Measurements from ENCODE around the gene NMD3.
"Not testable (repeated sequence)": the region's sequence is repeated elsewhere in the genome, so short reads cannot be mapped to it uniquely, and the experiment has no call there.

The NMD3 gene

DNA sequence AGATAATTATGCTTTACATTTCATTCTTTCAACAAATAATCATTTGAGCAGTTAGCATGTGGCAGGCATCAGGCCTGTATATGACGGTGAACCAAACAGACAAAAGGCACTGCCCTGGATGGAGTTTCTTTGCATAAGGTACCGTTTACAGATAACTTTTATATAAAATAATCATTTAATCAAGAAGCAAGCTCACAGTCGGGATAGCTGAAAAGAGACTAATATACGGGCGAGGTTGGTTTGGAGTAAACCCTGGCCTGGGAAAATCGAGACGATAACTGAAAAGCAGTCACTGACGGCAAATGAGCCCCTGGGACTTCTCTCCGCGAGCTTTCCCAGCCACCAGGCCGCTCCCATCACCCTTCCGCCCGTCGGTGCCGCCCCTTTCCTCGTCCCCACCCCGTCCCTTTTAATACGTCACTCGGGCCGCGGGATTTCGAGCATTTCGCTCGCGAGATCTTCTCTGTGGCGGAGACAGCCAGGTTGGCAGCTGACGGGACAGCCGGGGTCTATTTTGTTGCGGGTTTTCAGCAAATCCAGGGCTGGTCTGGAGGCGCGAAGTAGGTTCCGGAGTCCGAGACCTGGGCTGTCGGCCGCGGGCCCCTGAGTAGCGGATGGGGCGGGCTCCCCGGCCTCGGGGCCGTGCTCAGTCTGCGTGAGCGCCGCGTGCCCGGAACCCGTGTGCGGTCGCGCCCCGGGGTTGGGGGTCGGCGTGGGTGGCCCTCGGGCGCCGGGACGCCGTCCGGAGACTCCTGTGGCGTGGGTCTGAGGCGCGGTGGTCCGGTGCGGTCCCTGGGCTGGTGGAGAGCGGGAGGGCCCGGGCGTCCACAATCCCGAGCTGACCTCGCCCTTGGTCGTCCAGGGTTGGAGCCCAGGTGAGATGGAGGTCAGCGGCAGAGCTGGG, at the start of gene NMD3:
NMD3 (plus strand) TSS at position 462 of the 904 bp plus-strand sequence. CDS start 703 bp downstream, outside the sequence.
- peak; percentile 89 to 95 (median 90) for DNase-seq (ENCODE audit: low read depth in 2 of 3, low spot score in 1 of 3)

DNA sequence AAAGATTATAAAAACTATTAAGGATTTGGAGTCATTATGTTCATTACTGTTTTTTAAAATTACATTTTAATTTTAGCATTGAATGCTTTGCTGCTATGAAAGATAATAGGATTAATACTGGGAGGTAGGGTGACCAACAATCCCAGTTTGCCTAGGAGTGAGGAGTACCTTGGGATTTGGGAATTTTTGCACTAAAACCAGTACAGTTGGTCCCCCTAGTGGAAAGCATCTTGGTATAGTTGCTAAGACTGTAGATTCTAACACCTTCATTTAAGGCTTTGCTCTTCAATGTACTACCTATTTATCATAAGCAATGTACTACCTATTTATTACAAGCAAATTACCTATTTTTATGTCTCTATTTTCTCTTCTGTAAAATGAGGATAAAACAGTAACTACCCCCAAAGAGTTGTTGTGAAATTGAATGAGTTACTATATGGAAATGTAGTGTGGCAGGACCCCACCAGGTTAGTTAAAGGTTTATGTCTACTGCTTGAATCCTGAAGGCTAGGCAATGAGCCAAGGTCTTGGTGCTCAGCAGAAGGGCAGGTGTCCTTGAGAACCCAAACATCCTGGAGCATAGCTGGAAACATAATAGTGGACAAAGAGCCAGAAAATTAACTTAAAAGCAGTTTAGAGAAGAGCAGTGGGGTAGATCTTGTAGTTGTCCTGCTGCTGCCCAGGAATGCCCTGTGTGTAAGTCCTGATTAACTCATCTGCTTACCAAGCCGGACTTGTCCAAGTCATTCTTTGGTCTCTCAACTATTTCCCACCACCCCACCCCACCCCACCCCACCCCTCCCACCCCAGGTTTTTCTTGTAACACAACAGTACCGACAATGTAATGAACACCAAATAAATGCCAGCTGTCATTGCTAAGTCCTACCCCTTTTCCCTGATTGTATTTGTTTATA, 49.2 kb upstream of the NMD3 start:
- DNase-seq (ENCODE audit: low read depth in 2 of 3, low spot score in 1 of 3): no peak

DNA sequence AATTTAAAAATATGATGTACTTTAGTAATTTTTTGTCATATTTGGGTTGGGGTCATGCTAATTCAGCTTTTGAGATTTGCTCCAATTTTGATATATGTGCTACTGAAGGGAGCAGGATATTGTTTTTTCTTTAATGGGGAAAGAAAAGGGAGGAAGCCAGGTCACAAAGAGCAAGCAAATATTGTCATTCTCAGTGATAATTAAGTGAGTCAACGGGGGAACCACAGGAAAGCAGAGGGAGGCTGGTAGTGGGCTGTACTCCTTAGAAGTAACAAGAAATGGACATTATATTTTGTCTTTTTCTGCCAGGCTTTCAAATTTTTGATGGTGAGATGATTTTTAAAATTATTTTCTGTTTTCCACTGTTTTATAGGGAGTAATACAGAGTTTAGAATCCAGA, 45.6 kb upstream of the NMD3 start:
- no peak for DNase-seq (ENCODE audit: low read depth in 2 of 3, low spot score in 1 of 3)

DNA sequence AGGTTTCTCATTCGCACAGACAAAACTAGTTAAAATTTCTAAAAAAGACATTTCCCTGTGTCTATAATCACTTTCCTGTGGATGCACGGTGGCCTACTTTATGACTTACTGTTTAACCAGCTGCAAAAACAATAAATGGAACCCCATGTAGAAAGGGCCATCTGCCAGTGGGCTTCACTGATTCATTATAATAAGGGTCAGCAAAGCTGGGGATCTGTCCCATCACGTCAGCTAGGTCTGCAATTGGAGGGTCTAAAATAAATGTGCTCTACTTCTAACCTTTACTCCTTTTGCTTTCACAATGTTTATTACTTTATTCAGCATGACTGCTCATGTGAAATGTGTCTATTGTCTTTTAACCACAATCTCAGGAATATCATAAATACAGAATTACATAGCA, 43.1 kb upstream of the NMD3 start:
- DNase-seq (ENCODE audit: low read depth in 2 of 3, low spot score in 1 of 3): no peak

DNA sequence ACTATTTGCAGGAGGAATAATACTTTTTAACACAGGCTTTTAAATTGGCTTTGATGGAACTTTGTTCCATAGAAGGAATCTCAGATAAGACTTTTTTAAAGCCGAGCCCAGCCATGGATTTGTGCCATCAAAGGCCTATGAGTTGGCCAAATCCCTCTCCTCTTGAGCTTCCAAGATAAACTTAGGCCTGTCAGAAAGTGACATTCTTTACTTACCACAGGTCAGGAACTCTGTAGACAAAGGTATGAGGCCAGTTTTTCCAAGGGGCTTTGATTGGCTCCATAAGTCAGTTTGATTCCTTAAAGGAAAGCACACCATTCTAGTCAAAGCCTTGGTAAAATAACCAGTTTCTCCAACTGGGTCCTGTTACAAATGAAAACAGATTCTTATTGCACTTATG, 39.7 kb upstream of the NMD3 start:
- DNase-seq (ENCODE audit: low read depth in 2 of 3, low spot score in 1 of 3): not testable (repeated sequence)

DNA sequence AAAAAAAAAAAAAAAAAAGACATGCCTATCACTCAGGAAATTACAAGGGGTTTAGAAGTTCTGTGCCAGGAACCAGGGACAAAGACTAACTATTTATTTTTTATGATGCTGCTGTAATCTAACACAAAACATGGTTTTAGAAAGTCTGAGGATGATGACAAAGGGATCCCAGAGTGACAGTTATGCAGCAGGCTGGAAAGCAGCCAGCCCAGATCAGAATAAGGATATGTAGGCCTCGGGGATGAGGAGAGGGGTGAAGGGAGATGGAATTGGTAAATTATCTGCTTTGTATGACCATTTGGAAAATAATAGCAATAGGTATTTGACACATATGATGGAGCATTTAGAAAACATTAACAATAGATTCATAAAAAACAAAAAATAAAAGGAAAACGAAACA, 34.1 kb upstream of the NMD3 start:
- no peak for DNase-seq (ENCODE audit: low read depth in 2 of 3, low spot score in 1 of 3)

DNA sequence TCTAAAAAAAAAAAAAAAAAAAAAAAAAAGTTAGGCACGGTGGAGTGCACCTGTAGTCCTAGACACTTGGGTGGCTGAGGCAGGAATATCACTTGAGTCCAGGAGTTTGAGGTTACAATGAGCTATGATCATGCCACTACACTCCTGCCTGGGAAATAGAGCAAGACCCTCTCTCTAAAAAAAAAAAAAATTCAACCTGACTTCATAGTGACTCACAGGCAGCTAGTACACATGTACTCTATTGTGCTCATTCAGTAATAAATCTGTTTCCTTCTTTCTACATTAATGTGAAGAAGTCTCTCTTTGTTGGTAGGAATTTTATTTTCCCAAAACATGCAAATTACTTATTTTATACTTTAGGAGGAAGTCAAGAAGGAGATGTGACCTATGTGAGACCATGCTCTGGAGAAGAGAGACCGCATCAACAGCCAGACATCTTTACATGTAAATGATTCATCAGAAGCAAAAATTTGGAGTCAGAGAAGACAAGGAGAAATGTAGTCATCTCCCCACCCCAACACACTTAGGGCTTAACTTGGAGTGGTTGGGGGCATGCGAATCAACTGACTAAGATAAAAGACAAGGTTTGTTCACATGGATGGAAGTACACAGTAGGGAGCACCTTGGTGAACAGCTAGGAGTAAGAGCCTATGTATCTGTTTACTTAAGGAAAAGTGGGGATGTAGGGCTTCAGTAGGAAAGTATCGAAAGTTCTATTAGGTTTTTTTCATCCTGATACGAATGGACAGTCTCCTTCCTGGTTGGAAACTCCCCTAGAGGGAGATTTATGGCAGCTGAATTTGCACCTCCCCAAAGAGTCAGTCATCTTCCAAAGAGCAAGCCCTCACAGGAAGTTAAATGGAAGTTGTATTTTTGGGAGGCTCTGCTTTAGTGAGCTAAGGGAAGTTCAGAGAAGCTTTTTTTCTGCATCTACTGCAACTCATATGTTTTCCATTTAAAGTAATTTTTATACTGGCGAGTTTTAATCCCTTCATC, 23.0 kb upstream of the NMD3 start:
- no peak for DNase-seq (ENCODE audit: low read depth in 2 of 3, low spot score in 1 of 3)

DNA sequence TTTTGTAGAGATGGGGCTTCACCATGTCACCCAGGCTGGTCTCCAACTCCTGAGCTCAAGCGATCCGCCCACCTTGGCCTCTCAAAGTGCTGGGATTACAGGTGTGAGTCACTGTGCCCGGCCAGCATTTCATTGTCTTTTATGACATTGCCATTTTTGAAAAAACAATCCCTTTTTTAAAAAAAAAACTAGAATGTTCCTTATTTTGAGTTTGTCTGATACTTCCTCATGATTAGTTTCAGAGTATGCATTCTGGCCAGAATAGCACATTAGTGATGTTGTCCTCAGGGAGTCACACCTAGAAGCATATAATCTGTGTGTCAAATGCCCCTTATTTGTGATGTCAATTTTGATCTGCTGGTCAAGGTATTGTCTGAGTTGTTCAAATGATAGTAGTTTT, 21.2 kb upstream of the NMD3 start:
- no peak for DNase-seq (ENCODE audit: low read depth in 2 of 3, low spot score in 1 of 3)

DNA sequence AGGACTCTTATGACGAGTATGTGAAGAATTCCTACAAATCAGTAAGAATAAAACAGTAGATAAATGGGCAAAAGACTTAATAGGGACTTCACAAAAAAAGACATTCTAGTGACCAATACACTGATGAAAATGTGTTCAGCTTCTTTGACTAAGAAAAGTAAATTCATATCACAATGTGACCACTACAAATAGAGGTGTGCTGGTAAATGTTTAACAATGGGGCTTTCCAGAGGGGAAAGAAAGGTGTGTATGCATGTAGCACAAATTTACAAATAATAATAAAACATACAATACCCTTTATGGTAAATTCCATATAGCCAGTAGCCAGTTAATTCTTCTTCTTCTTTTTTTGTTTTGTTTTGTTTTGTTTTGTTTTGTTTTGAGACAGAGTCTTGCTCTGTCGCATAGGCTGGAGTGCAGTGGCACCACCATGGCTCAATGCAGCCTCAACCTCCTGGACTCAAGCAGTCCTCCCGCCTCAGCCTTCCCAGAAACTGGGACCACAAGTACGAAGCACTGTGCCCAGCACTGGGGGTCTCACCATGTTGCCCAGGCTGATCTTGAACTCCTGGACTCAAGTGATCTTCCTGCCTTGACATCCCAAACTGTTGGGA, 17.5 kb upstream of the NMD3 start:
- no peak for DNase-seq (ENCODE audit: low read depth in 2 of 3, low spot score in 1 of 3)

DNA sequence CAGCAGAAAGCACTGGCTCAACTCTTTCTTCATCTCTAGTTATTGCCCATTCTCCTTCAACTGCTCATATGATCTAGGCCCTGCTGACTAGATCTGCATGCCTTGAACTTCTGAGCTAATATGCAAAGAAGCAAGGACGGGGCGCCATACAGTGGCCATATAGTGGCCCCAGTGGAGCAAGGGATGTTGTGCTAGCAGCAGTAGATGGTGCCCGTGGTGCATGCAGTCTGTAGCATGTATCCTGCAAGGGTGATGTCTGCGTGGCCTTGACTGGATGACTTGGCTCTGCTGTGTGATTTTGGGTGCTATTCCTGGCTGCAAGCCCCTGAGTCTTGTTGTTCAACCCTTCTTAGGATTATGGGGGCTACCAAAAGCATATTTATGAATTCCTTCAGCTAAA, 12.2 kb upstream of the NMD3 start:
- DNase-seq (ENCODE audit: low read depth in 2 of 3, low spot score in 1 of 3): no peak

DNA sequence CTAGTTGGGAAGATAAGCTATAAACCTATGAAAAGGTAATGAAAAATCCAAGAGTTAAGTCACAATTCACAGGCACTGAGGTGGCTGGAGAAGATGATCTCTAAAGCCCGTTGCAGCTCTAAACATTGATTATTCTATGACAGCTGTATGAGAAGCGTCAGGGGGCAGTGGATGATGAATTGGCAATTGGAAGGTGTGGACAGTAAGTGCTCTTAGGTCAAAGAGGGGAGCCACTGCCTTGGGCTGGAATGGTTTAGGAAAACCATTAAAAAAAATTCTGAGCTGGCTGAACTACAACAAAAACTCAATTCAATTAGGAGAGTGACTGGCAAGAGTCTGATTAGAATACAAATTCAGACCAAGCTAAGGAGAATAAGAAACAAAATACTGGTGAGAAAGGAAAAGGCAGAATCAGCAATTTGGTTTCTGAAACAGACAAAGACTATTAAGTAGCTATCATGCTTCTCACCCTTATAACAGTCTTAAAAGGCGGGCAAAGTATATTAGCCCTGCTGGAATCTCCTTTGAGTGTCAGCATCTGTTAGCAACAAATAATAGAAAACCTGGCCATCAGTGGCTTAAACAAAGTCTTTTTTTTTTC, 8.8 kb upstream of the NMD3 start:
- no peak for DNase-seq (ENCODE audit: low read depth in 2 of 3, low spot score in 1 of 3)

DNA sequence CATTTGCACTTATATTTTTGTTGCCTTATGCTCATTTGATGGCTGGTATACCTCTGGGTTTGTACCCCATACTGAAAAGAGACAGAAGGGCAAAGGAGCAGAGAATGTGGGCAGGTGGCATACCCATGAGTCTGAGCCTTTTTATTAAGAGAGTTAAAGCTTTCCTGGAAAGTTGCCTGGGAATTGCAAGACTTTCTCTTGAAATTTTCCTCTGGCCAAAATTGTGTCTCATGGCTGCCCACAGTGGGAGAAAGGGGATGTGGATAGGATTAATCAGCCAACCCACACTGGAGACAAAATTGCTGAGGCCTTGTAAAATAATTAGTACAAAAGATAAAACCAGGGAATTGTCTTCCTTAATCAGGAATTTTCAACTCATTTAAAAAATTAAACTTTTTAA, 8.2 kb upstream of the NMD3 start:
- no peak for DNase-seq (ENCODE audit: low read depth in 2 of 3, low spot score in 1 of 3)

DNA sequence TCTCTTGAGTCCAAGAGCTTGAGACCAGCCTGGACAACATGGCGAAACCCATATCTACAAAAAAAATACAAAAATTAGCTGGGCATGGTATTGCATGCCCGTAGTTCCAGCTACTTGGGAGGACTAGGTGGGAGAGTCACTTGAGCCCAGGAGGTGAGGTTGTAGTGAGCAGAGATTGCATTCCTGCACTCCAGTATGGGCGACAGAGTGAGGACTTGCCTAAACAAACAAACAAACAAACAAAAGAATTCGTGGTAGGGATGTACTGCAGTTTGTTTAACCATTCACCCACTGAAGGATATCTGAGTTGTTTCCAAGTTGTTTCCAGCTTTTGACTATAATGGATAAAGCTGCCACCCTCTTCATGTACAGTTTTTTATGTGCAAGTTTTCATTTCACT, 7.5 kb upstream of the NMD3 start:
- no peak for DNase-seq (ENCODE audit: low read depth in 2 of 3, low spot score in 1 of 3)

DNA sequence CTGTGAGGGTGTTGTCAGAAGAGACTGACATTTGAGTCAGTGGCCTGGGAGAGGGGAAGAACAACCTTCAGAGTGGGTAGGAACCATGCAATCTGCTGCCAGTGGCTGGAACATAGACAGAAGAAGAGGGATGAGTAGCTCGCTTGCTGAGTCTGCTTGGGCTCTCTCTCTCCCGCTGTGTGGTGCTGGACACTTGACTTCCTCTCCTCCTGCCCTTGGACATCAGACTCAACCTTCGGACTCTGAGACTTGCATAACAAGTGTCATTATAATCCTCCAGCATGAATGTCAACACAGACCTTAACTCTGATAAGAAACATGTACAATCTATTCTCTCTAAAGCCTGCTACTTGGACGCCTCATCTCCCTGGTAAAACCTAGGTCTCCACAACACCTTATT, 5.9 kb upstream of the NMD3 start:
- DNase-seq (ENCODE audit: low read depth in 2 of 3, low spot score in 1 of 3): no peak

DNA sequence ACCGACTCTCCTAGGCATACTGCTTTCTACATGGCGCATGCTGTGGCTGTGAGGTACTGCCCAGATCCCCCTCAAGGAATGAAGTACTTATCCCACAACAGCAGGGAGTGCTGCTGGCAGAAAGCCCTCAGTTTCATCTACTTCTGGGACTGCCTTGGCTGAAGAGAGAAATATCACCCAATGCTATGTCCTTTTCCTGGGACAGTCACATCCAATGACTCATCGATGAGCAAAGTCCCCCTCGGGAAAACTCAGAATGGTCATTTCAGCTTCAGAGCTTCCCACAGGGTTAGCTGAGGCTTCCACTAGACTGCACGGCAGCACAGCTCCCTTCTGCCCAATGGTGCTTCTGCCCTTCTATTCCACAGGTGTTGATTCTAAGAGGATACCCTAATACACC, 3.6 kb upstream of the NMD3 start:
- no peak for DNase-seq (ENCODE audit: low read depth in 2 of 3, low spot score in 1 of 3)

DNA sequence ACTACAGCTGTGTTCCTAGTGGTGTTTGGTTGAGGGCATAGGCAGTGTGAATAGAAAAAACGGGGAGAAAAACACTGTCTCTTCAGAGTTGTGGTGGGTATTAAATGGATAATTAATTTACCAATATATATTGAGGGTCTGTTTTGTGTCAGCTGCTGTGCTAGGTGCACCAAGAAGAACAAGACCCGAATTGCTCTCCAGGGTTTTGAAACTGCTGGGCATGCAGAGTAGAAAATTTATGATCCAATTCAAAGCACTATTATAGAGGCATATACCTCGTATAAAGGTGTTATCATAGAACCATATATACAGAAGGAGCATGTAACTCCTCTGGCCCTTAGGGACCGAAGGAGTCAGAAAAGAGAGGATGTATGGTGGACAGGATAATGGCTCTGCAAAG, 1.6 kb upstream of the NMD3 start:
- DNase-seq (ENCODE audit: low read depth in 2 of 3, low spot score in 1 of 3): no peak

DNA sequence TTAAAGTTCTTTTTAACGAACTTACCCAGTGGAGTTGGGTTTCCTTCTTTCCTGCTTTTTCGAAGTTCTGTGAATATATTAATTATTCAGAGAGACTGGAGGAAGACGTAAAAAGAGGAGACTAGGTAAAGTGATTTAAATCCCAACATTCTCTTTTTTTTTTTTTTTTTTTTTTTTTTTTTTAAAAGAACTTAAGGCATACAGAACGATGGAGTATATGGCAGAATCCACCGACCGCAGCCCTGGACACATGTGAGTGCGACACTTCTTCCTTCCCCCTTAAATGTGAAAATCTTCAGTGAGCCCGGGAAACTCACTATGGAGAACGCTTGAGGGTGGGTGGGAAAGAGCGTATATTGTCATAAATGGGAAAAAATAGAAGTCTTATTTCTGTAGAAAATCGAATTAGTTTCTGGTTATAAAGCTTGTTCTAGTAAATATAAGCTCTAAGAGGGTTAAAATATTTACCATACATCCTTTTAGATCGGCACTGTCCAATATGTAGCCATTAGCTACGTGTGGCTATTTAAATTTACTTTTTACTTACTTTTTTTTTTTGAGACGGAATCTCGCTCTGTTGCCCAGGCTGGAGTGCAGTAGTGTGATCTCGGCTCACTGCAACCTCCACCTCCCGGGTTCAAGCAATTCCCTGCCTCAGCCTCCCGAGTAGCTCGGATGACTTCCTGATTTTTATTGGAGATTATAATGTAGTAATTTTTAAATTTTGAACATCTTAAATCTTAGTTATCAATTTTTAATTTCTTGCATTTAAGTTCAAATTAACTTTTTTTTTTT, 892 bp downstream of the NMD3 start:
- no peak for DNase-seq (ENCODE audit: low read depth in 2 of 3, low spot score in 1 of 3)

DNA sequence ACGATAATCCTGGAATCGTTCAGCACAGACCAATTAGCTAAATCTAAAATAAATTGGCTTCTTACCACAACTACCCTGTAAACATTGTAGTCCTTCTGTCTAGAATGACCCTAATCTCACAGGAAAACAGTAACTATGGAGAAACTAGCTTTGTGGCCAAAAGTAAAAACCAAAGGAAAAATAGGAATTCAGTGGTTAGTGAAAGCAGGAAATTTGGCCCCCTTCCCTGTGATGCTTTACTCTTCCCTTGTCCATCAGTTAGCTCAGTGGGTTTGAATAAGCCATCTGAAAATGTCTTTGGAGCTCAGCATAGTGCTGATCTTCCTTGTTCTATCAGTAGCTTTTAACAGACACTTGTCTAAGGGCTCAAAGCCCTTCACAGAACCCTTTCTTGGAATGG, 1.6 kb downstream of the NMD3 start:
- DNase-seq (ENCODE audit: low read depth in 2 of 3, low spot score in 1 of 3): no peak

DNA sequence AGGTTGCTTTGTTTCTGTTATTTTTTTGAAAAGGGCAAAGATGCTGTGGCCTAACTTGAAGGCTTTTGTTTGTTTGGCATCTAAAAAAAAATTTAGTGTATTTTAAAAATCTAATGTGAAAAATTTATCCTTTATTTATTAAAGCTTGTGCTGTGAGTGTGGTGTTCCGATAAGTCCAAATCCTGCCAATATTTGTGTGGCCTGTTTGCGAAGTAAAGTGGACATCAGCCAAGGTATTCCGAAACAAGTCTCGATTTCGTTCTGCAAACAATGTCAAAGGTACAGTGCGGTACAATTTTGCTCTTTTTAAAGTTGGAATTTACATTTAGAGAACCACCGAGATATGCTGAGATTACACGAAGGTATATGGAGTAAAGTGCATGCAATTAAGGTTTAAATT, 3.7 kb downstream of the NMD3 start:
- DNase-seq (ENCODE audit: low read depth in 2 of 3, low spot score in 1 of 3): no peak

Data from stimulated activated CD4-positive, alpha-beta T cell treated with anti-CD3 and anti-CD28 coated beads, Interleukin-12 subunit alpha, Interleukin-12 subunit beta, amount 100 ng/mL, for 48 hours (primary cell).